GM19468 (cell line): ENCODE results near the gene OR2V2.
"Not testable (repeated sequence)": the region's sequence is repeated elsewhere in the genome, so short reads cannot be mapped to it uniquely, and the experiment has no call there.

Experiments used
- ATAC-seq: cut with Tn5 transposase; IDR thresholded peaks from one replicate; pipeline ENCODE4 v1.9.1; 2021; ENCODE audit warnings: mild to moderate bottlenecking, moderate library complexity, moderate number of reproducible peaks; ENCODE audit not compliant: unreplicated experiment; ENCODE audit errors: extremely low read depth

Gene OR2V2

DNA sequence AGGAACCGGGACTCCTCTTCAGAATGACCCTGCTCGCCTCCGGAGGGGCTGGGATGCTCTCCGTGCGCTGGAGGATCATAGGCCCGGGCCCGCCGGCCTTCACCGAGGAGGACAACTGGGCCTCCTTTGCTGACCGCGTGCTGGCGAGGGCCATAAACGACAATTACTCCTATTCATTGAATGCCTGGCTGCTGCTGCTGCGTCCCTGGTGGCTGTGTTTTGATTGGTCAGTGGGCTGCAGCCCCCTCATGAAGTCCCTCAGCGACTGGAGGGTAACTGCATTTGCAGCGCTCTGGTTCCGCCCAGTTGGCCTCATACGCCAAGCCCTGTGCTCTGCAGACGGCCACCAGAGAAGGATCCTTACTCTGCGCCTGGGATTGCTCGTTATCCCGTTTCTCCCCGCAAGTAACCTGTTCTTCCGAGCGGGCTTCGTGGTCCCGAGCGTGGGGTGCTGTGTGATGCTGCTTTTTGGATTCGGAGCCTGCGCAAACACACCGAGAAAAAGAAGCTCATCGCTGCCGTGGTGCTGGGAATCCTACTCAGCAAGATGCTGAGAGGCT is 33.0 kb upstream of the OR2V2 start:
- no peak for ATAC-seq

DNA sequence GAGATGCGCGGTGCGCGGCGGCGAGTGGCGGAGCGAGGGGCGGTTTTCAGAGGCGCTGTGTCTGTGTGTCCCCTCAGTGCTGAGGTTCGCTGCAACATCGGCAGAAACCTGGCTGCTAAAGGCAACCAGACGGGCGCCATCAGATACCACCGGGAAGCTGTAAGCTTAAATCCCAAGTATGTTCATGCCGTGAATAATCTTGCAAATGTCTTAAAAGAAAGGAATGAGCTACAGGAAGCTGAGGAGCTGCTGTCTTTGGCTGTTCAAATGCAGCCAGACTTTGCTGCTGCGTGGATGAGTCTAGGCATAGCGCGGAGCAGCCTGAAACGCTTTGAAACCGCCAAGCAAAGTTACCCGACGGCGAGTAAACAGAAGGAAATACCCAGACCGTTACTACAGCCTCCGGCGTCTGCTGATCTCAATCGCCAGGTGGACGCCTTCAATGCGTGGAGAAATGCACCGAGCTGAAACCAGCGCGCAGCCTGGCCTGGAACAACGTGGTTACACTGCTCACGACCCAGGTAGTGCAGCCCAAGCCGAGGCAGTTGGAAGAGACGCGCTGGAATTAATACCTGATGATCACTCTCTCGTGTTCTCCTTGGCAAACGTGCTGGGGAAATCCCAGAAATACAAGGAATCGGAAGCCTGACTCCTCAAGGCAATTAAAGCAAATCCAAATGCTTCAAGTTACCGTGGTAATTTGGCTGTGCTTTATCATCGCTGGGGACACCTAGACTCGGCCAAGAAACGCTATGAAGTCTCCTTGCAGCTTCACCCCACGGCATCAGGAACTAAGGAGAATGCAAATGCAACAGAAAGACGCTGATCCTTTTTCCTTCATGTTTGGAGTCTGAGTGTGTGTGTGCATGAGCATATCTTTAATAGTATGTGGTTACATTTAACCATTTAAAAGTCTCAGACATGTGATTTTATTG is 32.3 kb upstream of the OR2V2 start:
- no peak for ATAC-seq

DNA sequence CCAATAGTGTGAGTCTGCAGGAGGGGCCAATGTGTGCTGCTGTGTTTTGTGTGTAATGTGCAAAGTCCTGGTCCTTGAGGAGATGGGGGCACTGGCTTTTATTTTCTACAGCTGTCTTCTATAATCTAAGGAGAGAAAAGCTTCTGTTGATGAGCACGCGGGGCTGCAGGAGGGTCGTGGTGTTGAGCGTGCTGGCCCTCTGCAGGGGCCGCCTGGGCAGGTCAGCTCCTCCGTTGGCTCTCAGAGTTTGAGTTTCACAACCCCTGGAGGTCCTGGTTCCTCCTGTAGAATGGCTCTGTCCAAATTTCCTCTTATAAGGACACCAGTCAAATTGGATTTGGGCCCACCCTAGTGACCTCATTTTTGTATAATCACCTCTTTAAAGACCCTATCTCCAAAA is 29.0 kb upstream of the OR2V2 start:
- no peak for ATAC-seq

DNA sequence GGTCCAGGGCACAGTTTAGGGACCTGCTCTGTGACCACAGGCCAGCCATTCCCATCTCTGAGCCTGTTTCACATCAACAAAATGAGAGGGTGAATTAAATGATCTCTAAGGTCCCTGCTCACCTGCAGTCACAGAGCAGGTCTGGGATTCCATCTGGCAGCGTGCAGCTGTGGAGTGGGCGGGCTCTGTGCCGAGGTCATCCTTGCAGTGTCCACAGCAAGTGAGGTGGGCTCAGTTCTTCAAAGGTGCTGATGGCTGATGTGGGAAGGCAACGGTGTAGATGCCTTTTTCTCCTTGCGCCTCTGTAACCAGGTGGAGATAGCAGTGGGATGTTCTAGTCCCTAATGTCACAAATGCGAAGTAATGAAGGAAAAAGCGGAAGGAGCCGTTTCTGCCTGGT is 28.3 kb upstream of the OR2V2 start:
- ATAC-seq, result no peak

DNA sequence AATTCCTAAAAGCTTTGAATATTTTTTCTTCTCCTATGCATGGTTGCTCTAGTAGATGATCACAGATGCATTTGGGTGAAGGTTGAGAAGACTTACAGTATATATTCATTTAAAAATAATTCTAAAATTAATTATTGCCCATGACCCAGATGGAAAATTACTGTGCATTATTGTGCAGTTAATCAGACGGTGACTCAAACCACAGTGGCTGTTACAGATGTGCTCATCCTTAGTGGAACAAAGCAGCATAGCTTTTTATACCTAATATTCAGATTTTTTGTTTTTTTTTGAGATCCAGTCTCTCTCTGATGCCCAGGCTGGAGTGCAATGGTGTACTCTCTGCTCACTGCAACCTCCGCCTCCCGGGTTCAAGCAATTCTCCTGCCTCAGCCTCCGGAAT is 27.1 kb upstream of the OR2V2 start:
- no peak for ATAC-seq

DNA sequence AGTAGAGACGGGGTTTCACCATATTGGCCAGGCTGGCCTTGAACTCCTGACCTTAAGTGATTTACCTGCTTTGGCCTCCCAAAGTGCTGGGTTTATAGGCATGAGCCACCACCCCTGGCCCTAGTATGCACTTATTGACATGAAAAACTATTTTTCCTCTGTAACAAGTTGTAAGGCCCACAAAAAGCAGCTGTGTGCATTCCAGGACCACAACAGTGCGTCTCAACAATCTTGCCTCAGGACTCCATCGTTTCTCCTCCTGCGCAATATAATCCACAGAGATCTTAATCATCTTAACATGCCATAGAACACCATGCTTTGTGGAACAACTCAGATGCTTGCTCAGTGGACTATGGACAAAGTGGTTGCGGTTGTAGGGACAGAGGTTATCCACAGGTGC is 26.6 kb upstream of the OR2V2 start:
- ATAC-seq, result no peak

DNA sequence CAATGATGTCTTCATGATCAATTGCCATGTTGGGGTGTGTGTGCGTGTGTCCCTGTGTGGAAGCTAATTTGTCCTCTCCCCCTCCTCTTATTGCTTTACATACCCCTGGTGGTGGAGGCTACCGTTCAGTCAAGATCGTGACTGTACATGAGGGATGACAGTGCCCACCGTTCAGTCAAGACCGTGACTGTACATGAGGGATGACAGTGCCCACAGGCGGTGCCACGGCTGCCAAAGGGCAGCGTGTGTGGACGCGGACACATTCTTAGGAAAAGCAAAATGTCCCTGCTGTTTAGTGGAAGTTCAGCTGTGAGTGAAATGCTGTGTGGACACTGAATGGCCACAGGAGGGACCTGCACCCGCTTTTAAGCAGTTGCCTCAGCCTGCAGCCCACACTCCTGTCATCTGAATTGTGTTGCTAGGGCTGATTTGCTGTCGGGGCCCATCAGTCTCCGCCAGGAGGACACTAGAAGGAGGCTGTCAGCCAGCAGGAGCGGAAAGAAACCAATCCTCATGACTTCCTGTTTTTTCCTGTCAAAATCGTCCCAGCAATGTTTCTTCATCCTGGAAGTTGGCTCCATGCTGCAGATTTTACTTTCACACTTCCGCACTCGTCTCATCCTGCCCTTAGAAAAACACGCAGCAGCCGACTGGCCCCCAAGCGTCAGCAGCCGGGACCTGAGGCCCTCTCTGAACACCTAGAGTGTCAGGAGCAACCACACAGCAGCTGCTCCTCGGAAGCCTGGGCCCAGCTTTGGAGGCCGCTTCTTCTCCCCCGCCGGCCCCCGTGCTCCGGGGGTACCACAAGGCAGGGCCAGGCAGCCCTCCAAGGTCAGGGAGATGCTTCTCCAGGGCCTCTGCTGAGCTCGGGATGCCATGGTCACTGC is 25.5 kb upstream of the OR2V2 start:
- ATAC-seq, result no peak

DNA sequence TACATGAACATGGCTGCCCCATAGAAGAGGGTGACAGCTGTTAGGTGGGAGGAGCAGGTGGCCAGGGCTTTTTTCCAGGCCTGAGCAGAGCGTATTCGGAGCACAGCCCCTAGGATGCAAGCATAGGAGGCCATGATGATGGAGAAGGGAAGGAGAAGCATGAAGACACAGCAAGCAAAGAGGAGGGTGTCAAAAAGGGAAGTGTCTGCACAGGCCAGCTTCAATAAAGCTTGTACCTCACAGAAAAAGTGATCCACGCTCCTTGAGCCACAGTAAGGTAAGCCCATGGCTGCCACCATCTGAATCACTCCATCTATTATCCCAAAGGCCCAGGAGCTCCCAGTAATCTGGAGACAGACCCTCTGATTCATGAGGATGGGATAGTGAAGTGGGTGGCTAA is 22.9 kb upstream of the OR2V2 start:
- no peak for ATAC-seq

DNA sequence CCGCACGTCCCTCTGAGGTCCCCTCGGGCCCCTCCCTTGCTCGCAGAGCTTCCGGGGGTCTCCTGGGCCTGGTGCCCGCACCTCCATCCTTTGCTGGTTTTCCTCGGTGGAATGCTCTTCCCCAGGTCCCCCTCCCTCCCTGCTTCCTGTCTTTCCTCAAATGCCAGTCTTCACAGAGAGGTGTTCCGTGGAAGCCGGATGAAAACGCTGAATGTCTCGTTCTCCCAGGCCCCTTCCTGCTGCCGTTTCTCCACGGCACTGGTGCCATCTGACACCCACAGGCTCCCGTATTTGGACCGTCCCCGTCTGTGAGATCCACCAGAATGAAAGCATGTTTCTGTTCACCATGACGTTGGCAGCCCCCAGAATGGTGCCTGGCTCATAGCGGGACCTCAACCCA is 20.5 kb upstream of the OR2V2 start:
- no peak for ATAC-seq

DNA sequence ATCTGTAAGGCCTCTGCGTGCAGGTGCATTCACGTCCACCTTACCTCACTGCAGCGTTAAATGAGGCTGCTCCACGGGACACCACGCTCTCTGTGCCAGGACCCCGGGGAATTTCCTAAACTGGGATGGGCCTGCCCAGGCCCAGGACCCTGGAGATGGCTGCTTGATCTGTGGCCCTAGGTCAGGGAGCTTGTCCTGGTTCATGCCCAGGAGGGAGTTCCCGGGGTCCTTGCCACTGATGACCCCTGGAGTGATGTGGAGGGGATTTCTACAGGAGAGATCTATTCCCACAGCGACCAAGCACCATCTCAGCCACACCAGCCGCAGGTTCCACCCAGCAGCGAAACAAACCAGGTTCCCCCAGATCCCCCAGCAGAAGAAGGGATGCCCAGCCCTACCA is 19.9 kb upstream of the OR2V2 start:
- ATAC-seq, result no peak

DNA sequence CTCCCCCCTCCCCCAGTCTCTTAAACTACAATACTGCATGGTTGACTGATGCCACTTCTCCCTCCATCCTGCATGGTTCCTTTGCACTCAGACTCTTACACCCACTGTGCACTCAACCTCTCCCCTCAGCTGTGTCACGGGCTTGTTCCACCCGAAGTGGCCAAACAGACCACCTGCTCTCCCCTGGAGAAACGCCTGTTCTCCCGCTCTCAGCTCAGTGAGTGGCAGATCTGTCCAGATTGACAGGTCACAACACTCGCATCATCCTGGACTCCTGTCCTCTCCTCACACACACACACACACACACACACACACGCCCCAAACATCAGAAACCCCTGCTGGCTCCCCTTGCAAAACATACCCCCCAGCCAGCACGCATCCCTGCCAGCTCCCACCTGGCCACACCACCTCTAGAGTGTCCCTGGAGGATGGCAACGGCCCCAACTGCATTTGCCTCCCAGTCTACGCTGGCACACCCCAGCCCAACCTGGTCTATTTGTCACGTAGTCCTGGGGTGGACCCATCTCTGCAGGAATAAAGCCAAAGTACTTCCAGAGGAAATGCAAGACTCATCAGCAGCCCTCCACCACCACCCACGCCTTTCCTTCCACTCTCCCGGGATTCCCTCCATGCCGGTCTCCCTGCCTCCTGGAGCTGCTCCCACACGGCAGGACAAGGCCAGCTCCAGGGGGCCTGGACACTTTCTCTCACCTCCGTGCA is 19.3 kb upstream of the OR2V2 start:
- ATAC-seq, result no peak

DNA sequence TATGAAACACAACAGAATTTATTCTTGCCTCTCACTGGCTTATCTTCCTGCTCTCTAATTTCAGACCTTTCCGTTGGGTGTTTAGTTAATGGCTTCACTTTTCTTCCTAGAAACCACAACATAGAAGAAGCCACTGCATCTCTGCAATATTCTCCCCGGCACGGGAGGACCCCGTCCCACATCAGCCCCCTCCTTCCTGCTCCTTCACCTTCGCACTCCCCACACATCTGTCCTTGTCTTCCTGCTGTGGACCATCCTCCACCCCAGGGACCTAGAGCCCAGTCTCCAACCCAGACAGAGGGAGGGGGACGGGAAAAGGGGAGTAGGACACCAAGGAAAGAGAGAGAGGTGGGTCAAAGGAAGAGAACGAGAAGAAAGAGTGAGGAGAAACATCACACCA is 17.8 kb upstream of the OR2V2 start:
- ATAC-seq, result no peak

DNA sequence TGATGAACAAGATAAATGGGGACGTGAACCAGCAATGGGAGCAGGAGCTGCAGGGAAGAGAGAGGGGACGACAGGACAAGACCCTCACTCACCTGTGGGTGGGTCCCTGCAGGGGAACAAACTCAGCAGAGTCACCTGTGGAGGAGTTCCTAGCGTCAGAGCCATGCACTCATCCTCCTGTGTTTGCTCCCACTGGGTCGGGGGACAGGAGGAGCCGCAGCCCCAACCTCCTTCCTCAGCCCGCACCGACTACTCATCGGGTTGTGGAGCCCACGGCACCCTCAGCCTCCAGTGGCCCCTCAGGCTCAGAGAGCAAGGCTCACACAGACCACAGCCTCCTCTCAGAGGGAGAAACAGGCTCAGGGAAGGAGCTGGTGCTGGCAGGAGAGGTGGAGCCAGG is 17.3 kb upstream of the OR2V2 start:
- ATAC-seq, result not testable (repeated sequence)

DNA sequence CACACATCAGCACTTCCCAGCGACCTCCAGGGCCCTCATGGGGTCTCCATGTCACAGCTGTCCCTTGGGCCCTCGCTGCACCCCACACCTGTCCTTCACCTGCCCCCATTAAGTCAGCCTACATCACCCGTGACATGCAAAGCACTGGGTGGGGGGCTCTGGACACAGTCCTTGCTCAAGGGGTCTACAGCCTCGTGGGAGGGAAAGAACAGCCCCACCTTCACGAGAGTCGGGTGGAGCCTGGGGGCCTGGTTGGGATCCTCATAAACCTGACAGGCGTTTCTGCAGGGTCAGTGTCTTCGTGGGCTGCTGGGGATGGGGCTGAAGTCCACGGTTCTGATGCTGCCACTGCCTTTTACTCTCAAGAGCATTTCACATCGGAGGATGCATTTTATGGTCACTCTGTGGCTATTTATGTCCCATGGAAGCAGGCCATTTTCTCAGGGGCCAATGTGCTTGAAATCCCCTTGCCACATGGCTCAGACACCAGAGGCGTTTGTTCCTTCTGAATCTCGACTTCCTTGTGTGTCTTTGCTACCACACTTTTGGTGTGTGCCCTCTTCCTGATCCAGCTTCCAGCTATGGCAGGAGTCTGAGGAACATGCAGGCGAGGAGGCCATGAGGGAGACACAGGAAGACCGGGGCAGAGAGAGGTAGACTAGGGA is 16.4 kb upstream of the OR2V2 start, which contains the start of gene OR2V1:
OR2V1 (minus strand) TSS at position 338 of the 665 bp plus-strand sequence. CDS start 5,865 bp downstream, outside the sequence.
- no peak for ATAC-seq

DNA sequence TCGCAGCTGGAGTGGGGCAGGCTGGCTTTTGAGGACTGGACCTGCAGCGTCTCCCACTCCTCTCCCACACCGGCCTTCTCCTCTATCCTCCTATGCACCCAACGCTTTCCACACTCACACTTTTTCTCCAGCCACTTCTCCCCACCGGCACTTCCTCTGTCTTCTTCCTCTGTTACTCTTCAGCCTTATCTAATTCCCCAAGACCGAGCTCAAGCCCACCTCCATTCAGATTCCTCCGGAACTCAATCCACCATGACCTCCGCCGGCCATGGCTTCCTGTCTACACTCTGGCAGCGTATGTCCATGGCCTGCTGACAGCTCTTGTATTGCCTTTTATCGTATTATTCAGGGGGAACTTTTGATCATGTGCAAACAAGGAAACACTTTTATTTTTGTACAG is 15.9 kb upstream of the OR2V2 start:
- no peak for ATAC-seq

DNA sequence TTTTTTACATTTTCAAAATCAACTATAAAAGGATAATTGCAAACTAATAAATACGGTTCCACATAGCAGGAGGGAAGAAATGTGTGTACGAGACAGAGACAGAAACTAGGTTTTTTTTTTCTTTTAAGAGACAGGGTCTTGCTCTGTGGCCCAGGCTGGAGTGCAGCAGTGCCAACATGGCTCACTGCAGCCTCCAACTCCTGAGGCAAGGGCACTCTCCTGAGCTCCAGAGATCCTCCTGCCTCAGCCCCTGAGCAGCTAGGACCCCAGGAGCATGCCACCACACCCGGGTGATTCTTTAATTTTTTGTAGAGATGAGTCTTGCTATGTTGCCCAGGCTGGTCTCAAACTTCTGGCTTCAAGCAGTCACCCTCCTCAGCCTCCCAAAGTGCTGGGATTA is 14.3 kb upstream of the OR2V2 start:
- ATAC-seq, result no peak

DNA sequence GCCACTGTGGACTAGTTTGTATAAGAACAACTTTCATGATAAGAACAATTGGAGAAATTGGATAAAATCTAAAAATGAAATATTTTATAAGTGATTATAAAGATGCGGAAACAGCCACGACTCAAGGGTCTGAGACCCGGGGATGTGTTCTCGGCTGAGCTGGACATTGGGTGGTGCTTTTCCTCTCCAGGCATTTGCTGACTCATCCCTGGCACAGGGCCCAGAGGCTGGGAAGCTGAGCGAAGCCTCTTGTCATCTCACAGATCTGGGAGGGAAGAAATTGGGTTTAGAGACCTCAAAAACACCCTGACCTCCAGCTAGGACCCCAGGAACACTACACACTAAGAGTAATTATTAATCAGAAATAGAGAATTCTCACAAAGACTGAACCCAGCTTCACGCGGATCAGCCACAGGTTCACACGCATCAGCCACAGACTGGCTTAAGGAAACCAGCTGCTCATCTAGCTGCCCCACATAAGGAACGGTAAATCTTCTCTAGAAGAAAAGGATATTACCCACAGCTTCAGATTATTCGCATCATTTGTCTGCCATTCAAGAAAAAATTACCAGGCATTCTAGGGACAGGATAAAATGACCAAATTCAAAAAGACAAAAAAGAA is 13.7 kb upstream of the OR2V2 start:
- no peak for ATAC-seq

DNA sequence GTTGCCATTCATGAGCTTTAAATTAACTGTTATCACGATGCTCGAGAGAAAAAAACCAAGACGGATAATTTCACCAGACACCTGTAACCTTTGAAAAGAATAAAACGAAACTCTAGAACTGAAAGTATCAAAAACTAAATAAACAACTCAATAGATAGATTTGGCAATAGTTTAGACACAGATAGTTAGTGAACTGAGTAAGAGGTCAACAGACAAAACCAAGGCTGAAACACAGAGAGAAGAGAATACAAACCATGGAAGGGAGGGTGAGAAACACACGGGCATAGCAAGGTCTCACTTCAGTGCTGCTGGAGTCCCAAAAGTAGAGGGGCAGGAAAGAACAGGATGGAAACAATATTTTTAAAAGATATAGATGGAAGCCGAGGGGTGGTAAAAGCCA is 13.1 kb upstream of the OR2V2 start:
- no peak for ATAC-seq

DNA sequence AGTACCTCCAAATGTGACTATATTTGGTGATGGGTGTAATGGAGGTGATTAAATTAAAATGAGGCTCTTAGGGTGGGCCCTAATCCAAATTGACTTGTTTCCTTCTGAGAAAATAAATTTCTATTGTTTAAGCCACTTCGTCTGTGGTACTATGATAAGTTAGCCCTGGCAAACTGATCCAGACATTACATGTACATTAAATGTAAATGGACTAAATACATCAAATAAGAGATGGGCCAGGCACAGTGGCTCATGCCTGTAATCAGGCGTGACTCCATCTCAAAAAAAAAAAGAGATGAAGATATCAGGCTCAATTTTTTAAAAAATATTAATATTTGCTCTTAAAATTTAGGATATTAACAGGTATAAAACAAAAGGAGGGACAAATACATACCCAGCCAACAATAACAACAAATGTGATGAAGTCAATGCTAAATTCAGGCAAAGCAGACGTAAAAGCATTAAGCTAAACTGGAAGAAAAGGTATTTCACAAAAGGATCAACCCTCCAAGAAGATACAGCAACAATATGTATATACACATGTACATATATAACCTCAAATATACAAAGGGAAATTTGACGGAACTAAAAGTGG is 10.9 kb upstream of the OR2V2 start:
- no peak for ATAC-seq
